HG02588 (cell line): ENCODE results near the gene DGKI.

Experiments
- ATAC-seq: cut with Tn5 transposase; IDR thresholded peaks from one replicate; pipeline ENCODE4 v1.9.1; 2021; ENCODE audit warnings: mild to moderate bottlenecking, moderate library complexity; ENCODE audit not compliant: unreplicated experiment

Gene DGKI

DNA sequence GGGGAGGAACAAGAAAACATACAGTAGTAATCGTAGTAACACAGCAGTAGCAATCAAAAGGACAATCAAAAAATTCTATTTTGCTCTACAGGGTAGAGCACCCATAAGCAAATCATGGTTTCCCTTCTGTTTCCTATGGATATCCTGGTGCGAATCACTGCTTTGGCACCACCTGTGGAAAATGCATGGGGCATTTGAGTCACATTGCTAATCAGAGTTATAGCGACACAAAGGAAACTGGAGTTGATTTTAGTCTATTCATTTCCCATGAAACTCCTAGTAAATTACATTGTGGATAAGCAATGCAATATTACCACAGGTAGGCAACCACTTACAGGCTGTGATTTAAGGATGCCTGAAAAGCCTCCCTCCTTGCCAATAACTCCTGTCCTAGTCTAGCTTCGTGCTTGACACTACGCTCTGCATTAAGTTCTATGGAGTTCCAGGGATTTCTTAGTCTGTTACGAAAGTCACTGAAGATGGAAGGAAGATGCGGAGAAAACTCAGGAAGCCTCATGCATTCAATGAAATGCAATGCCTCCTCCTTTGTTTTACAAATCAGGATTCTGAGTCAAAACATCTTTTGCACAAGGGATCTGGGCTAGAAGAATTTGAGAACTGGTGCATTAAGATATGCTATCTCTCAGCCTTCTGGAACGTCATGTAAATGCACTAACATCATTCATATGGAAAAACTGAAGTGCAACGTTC lies 188.4 kb downstream of the DGKI start:
- no peak for ATAC-seq

DNA sequence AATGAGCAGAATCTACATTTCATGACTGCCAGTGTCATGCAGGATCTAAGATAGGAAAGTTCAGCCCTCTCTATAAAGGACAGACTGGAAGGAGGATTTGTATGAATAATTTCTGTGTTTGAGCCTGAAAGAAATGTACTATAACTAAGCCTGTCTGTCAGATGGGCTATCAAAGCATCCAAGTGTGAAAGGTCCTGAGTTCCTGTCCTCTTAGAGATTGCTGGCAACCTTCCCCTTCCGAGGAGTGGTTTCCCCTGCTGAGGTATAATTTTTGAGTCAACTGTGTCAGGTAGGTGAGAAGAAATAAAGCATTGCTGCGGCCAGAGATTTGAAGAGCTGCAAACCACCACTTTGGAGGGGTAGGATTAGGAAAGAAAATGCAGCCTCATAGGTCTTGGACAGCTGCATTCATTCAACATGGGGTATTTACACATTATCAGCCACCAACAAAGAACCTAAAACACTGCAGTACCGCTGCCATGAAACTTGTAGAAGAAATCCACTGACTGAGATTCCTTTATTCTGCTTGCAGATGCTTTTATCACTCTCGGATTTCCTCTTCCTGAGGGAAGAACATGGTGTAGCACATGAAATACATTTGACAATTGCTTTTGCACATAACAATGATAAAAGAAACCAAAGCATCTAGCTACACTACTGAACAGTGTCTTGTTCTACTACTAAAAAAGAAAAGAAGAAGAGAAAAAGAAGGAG lies 189.1 kb downstream of the DGKI start:
- ATAC-seq, result no peak

DNA sequence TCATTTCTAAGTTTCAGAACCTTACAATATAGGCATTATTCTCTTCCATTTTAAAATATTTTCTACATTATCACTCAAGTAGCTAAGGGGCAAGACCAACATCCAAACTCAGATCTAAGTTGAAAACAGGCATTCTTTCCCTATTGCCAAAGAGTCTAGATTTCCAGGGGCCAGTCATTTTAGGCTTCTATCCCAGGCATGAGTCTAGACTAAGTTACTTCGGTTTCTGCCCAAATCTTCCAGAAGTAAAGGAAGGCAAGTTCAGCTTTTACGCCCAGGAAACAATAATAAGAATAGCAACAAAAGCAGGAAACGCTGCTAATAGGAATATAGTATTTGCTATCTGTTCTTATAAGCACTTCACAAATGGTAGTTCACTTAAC lies 189.9 kb downstream of the DGKI start:
- no peak for ATAC-seq

DNA sequence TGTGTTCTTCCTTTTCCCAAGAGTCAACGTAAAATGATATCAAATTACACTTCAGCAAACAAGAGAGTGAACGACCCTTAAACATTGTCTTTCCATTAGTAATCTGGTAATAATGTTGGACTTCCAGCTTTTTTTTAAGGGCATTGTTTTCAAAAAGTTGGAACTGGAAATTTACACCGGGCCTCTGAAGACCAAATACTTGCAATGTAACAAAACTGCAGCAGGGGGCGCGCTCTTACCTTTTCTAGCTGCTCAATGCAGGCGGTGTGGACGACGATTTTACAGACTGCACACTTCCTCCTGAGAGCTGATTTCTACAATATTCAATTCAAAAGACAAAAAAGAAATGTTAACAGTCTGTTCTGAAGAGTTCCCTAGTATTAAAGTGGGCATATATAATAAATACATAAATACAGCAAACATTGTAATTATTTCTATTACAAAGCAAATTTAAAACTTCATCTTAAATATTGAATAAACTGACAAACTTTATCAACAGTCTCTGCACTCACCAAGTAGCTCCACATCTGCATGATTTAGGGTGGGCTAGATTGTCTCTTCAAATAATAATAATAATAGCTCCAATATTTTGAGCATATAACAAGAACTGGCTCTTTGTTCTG lies 190.4 kb downstream of the DGKI start:
- peak; percentile 84 for ATAC-seq

DNA sequence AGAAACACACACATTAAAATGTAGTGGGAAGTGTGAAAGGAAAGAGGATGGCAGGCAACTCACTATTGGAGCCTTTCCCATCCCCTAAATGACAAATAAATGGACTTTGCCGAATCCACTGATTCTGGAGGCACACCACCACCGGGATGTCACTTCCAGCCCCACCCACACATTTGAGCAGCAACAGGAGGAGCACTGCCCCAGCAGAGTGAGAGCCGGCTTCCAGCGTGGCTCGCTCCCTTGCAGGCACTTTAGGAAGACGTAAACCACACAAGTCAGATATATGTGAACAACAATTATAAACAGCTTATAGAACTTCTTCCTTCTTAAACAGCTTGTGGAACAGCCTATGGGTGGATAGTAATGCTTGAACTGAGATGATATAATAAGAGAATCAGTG lies 191.0 kb downstream of the DGKI start:
- ATAC-seq, result no peak

DNA sequence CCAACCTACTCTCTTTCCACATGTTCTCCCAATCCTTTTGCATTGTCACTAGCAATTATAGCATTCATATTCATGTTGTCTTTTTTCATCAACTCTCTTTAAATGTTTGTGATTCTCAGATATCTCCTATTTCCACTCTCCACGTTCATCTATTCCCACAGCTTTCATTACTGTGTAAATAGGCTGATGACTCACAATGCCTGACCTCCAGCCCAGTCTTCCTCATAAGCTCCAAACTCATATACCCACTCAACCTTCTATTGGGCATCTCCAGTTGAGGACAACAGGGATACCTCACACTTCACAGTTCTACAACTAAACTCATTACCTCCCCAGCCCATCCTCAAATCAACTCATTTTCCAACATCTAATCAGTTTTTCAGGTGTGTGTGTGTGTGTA lies 194.1 kb downstream of the DGKI start:
- no peak for ATAC-seq

DNA sequence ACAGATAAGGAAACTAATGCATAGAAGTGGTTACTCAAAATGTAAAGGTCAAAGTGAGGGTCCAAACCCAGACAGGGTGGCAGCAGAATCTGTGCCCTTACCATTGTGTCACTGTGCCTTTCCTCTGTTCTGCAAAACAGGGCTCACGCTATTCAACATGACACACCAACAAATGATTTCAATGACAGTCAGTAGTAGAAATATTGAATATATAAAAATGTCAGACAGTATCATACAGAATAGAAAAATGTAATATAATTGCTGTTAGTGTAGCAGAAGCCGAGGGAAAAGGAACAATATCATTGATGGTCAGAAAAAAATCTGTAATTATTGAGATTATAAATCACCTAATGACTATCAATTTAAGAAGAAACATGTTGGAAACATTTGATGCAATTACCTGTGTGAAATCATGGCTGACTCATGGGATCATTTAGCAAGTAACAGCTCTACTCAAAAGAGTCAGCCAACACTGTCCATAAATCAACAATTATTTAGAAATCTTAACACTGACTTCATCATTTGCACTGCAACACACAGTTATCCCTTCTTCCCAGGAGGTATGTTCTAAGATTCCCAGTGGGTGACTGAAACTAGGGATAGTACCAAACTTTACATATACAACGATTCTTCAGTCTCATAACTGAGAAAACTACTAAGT lies 198.7 kb downstream of the DGKI start:
- ATAC-seq, result no peak

DNA sequence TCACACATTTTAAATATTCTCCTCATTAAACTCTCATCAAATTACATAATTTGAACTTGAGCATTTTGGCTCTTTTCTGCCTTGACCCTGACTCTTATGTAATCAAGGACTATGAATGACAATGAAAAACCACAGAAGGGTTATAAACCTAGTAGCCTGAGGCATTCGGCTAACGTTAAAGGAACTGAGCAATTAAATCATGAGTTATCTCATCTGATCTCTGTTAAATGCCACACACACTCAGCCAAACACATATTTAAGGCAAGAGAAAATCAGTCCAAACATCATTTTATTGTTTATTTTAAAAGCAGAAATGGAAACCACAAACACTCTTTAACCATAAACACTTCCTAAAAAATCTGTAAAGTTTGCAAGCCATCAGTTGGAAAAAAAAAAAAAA lies 204.3 kb downstream of the DGKI start:
- ATAC-seq, result no peak

DNA sequence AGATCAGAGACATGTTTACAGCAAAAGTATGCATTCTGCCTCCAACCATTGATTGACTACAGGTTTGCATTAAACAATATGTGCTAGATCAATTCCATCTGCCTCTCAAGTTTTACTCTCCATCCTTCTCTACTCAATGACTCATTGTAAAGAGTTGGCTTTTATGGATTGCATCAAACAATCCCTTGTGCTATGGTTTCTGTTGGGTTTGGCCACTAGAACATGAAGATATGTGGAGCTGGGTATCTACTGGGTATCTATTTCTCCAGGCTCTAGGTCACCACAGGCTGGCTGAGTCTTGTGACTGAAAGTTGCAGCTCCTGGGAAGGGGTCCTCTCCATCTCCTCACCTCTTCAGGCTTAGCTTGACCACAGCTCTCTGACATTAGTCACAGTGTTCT lies 204.7 kb downstream of the DGKI start:
- ATAC-seq, result no peak

DNA sequence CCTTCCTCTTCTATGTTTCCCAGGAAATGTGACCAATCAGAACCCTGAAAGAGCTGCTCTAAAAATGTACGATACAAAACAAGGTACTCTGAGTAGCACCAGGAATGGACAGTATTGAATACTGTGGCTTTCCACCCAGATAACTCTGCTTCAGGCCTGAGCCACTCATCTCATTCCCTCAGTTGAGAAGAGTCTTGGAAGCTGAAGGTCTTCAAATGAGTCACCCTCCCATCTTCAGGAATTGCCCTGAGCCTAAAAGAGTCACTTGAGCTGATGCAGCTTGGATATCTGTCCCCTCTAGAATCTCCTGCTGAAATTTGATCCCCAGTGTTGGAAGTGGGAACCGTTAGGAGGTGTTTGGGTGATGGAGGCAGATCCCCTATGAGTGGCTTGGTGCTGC lies 210.4 kb downstream of the DGKI start:
- no peak for ATAC-seq

DNA sequence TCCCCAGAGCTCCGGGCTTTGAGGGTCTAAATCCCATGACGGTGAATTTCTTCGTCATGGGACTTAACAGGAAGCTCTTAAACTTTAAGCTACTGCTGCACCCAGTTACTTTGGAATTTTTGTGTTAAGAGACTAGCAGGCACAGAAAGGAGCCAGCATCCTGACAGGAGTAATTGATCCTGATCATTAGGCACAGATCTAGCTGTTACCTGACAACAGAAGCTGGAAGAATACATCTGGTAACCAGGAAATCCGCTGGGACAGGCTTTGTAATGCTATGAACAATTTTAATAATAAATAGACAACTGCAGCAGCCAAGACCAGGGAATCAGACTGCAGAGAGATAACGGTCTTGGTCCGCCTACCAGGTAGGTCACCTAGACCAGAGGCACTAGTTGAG lies 210.9 kb downstream of the DGKI start:
- no peak for ATAC-seq

DNA sequence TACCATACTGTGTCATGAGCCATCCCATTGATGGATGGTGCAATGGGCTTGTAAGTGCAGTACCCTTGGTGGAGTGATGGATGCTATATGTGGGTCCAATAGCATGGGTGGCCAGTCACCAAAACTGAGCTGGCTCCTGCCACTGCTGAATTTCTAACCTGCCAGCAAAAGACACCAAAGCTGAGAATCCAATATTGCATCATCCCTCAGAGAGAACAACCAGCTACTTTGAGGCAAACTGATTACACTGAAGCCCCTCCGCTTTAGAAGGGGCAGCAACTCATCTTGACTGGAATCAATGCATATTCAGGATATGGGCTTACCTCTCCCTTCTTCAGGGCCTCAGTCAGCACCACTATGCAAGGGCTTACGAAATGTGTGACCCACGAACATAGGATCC lies 211.6 kb downstream of the DGKI start:
- ATAC-seq, result no peak

DNA sequence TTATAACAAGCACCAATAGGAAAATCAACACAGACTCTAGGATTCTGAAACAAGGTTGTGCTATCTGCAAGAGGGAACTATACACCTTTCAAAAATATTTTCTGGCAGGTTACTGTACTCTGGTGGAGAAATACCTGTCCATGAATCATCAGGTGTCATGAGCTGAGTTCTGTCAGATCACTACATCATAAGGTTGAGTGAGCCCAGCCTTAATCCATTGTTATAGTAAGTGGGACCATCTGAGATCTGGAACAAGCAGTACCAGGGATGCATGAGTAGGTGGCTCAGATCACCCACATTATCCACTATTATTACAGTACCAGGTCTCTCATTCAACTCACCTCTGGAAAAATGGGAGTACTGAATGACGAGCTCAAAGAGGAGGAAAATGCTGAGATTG lies 212.4 kb downstream of the DGKI start:
- ATAC-seq, result no peak

DNA sequence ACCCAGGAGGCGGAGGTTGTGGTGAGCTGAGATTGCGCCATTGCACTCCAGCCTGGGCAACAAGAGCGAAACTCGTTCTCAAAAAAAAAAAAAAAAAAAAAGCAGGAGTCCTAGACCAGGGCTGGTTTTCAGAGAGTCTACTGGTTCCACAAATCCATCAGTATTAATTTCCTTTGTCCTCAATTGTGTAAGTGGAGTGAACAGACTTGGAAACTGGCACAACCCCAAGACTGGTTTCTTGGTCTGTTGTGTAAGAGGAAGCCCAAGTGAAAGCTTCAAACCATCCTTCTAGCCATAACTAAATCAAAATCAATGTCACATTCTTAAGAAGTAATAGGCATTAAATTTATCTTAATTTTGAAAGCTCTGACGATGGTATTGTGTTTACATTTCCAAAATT lies 213.6 kb downstream of the DGKI start:
- no peak for ATAC-seq

DNA sequence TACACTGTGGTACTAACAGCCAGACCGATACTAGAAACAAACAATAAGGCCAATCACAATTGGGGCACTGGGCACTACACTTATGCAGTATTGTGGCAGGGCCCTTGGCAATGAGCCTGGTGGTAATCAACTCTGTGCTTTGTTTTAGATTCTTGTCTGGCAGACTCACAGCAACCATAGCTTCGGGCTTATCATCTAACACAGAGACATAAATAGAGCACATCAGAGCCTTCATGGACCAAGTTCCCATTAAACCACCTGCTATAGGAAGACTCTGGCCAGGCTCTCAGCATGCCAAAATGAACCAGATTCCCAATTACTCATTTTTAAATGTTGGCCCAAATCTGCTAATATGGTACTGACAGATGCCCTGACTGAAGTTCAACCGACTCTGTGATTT lies 218.6 kb downstream of the DGKI start:
- no peak for ATAC-seq

DNA sequence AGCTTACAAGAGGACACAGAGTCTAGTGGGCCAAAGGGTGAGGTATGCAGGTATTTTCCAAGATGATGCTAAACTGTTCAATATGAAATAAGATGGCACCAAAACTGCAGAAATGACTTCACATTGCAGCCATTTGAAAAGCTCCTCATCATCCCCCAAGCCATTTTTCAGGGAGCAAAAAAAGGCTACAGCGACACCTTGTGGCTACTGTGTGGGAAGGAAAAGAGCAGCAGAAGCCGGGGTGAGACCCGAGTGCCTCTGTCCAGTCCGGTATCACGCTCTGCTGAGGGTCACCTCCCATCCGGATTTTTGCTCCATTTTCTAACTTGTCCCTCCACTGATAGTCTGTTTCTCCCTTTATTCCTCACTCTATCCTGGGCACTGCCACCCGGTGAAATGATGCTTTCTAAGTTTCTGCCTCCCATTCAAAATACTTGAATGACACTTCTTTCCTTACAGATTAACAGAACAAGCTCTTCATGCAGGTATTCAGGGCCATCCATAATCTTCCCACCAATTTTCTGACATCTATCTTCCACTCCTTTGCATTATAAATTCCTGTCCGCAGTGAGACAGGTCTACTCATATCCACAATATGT lies 220.2 kb downstream of the DGKI start:
- peak; percentile 76 for ATAC-seq

DNA sequence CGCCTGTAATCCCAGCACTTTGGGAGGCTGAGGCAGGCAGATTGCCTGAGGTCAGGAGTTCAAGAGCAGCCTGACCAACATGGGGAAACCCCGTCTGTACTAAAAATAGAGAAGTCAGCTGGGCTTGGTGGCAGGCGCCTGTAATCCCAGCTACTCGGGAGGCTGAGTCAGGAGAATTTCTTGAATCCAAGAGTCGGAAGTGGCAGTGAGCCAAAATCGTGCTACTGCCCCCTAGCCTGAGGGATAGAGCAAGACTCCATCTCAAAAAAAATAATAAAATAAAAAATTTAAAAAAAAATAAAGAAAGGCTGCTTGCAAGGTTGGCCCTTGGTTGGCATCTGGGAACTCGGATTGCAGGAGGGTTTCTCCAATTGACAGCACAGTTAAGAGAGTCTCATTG lies 221.6 kb downstream of the DGKI start:
- ATAC-seq, result no peak

DNA sequence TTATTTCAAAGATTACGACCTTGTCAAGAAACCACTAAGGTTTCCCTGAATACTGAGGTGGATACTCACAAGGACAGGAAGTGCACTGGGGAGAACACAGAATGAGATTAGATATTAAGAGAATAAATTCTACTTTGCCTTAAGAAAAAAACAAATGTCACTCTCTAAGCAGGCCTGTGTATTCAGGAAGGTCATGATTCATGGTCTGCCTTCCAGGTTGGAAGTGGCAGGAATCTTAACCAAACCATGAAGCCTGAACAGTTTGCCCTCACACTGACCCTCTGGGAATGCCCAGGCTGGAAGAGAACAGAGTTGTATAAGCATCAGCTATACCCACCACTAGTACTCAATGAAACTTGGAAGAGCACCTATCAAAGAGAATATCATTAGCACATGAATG lies 227.6 kb downstream of the DGKI start:
- no peak for ATAC-seq

DNA sequence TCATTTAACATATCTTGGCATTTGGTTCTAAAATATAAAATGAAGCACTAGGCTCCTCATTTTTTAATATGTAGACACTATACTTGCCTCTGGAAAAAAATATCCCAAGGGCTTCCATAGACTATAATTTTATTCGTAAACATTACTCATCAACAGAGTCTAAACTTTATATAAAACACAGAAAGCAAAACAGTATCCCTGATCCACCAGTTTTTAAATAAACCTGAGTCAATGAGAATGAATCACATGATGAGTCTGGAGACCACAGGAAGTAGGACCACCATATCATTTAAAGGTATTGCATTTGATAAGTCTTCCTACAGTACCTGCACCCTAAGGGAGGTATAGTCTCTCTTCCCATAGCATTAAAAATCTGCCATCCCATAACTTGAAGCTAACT lies 228.0 kb downstream of the DGKI start:
- no peak for ATAC-seq

DNA sequence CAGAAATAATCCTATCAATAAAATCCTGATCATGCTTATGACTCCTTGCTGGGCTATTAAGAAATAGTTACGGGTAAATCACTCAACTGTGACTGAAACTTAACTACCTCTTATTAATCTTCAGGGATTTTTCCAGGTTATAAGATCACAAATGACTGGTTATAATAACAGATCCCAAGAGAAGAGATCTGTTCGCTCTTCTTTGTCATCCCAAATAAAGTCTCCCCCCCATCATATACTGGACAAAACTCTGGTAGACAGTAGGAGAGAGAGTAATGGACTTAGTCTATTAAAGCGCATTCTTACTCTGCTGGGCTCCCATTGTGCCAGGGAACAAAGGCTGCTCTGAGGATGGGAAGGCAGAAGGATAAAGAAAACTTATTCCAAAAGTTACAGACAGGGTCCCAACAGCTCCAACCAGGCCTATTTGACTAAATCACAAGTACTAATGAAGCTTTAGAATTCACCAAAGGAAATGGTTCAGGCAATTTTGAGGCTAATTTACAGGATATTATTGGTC lies 233.7 kb downstream of the DGKI start:
- no peak for ATAC-seq

DNA sequence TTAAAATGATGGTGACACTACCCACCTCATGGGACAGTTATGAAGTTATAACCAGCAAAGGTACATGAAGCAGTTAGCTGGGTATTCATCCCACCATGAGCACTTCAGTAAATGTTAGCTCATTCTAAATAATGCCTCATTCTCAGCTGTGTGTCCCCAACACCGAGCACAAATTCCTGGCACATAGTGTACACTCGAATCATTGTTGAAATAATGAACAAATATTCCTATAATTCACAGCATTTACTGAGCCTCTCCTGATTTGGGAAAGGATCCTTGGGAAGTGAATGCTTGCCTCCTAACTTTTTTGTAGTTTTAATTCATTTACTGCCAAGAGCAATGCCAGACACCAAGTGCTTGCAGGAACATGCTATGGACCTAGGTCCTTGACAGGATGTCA lies 235.2 kb downstream of the DGKI start:
- ATAC-seq, result no peak
